ENCODE results near the gene ALB.

DNA sequence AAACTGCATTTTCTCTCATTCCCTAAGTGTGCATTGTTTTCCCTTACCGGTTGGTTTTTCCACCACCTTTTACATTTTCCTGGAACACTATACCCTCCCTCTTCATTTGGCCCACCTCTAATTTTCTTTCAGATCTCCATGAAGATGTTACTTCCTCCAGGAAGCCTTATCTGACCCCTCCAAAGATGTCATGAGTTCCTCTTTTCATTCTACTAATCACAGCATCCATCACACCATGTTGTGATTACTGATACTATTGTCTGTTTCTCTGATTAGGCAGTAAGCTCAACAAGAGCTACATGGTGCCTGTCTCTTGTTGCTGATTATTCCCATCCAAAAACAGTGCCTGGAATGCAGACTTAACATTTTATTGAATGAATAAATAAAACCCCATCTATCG, 29.1 kb downstream of the ALB start:
- TF ChIP-seq, protein P1, sequence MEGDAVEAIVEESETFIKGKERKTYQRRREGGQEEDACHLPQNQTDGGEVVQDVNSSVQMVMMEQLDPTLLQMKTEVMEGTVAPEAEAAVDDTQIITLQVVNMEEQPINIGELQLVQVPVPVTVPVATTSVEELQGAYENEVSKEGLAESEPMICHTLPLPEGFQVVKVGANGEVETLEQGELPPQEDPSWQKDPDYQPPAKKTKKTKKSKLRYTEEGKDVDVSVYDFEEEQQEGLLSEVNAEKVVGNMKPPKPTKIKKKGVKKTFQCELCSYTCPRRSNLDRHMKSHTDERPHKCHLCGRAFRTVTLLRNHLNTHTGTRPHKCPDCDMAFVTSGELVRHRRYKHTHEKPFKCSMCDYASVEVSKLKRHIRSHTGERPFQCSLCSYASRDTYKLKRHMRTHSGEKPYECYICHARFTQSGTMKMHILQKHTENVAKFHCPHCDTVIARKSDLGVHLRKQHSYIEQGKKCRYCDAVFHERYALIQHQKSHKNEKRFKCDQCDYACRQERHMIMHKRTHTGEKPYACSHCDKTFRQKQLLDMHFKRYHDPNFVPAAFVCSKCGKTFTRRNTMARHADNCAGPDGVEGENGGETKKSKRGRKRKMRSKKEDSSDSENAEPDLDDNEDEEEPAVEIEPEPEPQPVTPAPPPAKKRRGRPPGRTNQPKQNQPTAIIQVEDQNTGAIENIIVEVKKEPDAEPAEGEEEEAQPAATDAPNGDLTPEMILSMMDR (IDR thresholded peaks at IDR 0.05), result no peak
- TF ChIP-seq SIN3A (IDR thresholded peaks at IDR 0.05; ENCODE audit: borderline replicate concordance, insufficient read depth, low read depth, low read length), result no peak

All from Panc1 (cell line).